ENCODE data around the gene DPY19L3.

Gene DPY19L3

DNA sequence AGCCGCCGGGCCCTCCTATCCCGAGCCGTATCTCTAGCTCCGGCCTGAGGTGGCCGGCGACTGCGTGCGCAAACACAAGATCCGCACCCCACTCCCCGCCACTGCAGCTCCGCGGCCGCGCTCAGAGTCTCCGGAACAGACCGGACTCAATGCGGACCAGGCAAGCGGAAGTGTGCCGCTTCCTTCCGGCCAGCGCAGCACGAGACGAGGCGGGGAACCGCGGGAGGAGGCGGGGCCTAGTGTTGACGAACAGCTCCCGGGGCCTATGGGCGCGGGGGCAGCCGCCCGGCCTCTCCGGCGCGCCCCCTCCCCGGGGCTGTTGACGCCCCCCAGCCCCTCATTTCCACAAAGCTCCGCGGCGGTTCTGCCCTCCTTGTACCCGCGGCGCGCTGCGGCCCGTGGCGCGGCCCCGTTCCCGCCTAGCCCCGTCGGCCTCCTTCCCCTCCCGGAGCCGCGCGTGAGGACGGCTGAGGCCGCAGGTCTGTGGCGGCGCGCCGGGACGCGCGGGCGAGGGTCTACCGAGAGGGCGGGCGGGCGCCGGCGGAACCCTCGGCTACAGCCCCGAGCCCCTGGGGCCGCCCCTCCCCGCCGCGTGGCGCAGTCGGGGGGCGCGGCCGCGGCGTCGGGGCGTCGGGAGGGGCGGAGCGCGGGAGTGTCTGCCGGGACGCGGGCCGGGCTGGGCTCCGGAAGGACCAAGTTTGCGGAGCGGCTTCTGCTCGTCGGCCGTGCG, at the start of gene DPY19L3:
Gene DPY19L3, plus strand, starts transcription at position 340 of the 730 bp plus-strand sequence. CDS start 2,484 bp downstream, outside the sequence.
- peak within 1 kb of the TSS; percentile 76 to 85 for H3K4me3 ChIP-seq (ENCODE audit: low read length in 2 of 2)
- H3K27ac ChIP-seq (ENCODE audit: low read length), result peak within 1 kb of the TSS; percentile 93
- H3K27me3 ChIP-seq (ENCODE audit: control insufficient read depth in 1 of 2, insufficient read depth in 2 of 2, low read length in 2 of 2), result no peaks in the 10 kb centered on the region
- peak within 1 kb of the TSS; percentile 90 to 96 for H3K9ac ChIP-seq (ENCODE audit: low read length in 2 of 2)
- no peaks in the 10 kb centered on the region for H3K36me3 ChIP-seq (ENCODE audit: control insufficient read depth in 2 of 2, insufficient read depth in 2 of 2, low read length in 2 of 2)
- peaks cover 10% of the 10 kb centered on the region for H3K4me1 ChIP-seq (ENCODE audit: control insufficient read depth, insufficient read depth, low read length)
- no peaks in the 10 kb centered on the region for H3K9me3 ChIP-seq (ENCODE audit: control insufficient read depth in 2 of 2, low read length in 2 of 2)

DNA sequence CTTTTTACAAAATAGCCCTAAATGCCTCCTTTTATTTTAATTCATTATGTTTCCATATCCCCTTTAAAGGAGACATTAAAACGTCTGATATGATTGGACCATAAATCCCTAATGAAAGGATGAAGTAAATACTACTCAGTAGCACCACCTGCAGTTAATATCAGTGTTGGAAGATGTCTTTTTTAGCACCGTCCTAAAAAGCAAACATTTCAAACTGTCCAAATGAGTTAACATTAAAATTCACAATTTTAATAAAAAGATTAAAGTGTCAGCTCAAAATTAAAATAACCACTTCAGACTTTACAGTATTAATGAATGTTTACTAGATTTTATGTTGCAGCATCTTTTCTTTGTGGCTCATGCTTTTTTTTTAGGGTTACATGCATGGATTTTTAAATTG, 47.9 kb upstream of the DPY19L3 start:
- no peaks in the 10 kb centered on the region for H3K9me3 ChIP-seq (ENCODE audit: control insufficient read depth in 2 of 2, low read length in 2 of 2)
- no peak overlapping the region for H3K9ac ChIP-seq (ENCODE audit: low read length in 2 of 2)
- no peak overlapping the region for H3K27ac ChIP-seq (ENCODE audit: low read length)
- H3K36me3 ChIP-seq (ENCODE audit: control insufficient read depth in 2 of 2, insufficient read depth in 2 of 2, low read length in 2 of 2), result peaks cover 35 to 62% of the 10 kb centered on the region in 2 donors
- H3K27me3 ChIP-seq (ENCODE audit: control insufficient read depth in 1 of 2, insufficient read depth in 2 of 2, low read length in 2 of 2), result no peaks in the 10 kb centered on the region
- H3K4me3 ChIP-seq (ENCODE audit: low read length in 2 of 2), result no peak overlapping the region
- no peaks in the 10 kb centered on the region for H3K4me1 ChIP-seq (ENCODE audit: control insufficient read depth, insufficient read depth, low read length)

- no peaks in the 10 kb centered on the region for H3K27me3 ChIP-seq (ENCODE audit: control insufficient read depth in 1 of 2, insufficient read depth in 2 of 2, low read length in 2 of 2)
- H3K27ac ChIP-seq (ENCODE audit: low read length), result no peak overlapping the region
- peaks cover 32 to 62% of the 10 kb centered on the region in 2 donors for H3K36me3 ChIP-seq (ENCODE audit: control insufficient read depth in 2 of 2, insufficient read depth in 2 of 2, low read length in 2 of 2)
- no peak overlapping the region for H3K4me3 ChIP-seq (ENCODE audit: low read length in 2 of 2)
- peaks cover 2% of the 10 kb centered on the region for H3K4me1 ChIP-seq (ENCODE audit: control insufficient read depth, insufficient read depth, low read length)
- no peak overlapping the region for H3K9ac ChIP-seq (ENCODE audit: low read length in 2 of 2)
- H3K9me3 ChIP-seq (ENCODE audit: control insufficient read depth in 2 of 2, low read length in 2 of 2), result no peaks in the 10 kb centered on the region
These were observed 47.2 kb upstream of the DPY19L3 start for GRCh38 chr19:32358321-32358720.

- H3K36me3 ChIP-seq (ENCODE audit: control insufficient read depth in 2 of 2, insufficient read depth in 2 of 2, low read length in 2 of 2), result peaks cover 22 to 50% of the 10 kb centered on the region in 2 donors
- H3K27me3 ChIP-seq (ENCODE audit: control insufficient read depth in 1 of 2, insufficient read depth in 2 of 2, low read length in 2 of 2), result no peaks in the 10 kb centered on the region
- H3K4me3 ChIP-seq (ENCODE audit: low read length in 2 of 2), result no peak overlapping the region
- no peak overlapping the region for H3K27ac ChIP-seq (ENCODE audit: low read length)
- H3K9ac ChIP-seq (ENCODE audit: low read length in 2 of 2), result no peak overlapping the region
- peaks cover 9% of the 10 kb centered on the region for H3K4me1 ChIP-seq (ENCODE audit: control insufficient read depth, insufficient read depth, low read length)
- H3K9me3 ChIP-seq (ENCODE audit: control insufficient read depth in 2 of 2, low read length in 2 of 2), result no peaks in the 10 kb centered on the region
These were observed 46.0 kb upstream of the DPY19L3 start for GRCh38 chr19:32359581-32359980.

- Histone ChIP-seq H3K4me3 (ENCODE audit: low read length in 2 of 2) (no peak overlapping the region), H3K27me3 (ENCODE audit: control insufficient read depth in 1 of 2, insufficient read depth in 2 of 2, low read length in 2 of 2) (no peaks in the 10 kb centered on the region), H3K4me1 (ENCODE audit: control insufficient read depth, insufficient read depth, low read length) (peaks cover 9% of the 10 kb centered on the region), H3K27ac (ENCODE audit: low read length) (no peak overlapping the region), H3K9me3 (ENCODE audit: control insufficient read depth in 2 of 2, low read length in 2 of 2) (no peaks in the 10 kb centered on the region), H3K36me3 (ENCODE audit: control insufficient read depth in 2 of 2, insufficient read depth in 2 of 2, low read length in 2 of 2) (peaks cover 21 to 39% of the 10 kb centered on the region in 2 donors), H3K9ac (ENCODE audit: low read length in 2 of 2) (no peak overlapping the region)
These were observed 43.8 kb upstream of the DPY19L3 start for GRCh38 chr19:32361574-32362317.

GRCh38 chr19:32362318-32362691, 43.3 kb upstream of the DPY19L3 start:
- Histone ChIP-seq H3K9me3 (ENCODE audit: control insufficient read depth in 2 of 2, low read length in 2 of 2) (no peaks in the 10 kb centered on the region), H3K36me3 (ENCODE audit: control insufficient read depth in 2 of 2, insufficient read depth in 2 of 2, low read length in 2 of 2) (peaks cover 24 to 34% of the 10 kb centered on the region in 2 donors), H3K27me3 (ENCODE audit: control insufficient read depth in 1 of 2, insufficient read depth in 2 of 2, low read length in 2 of 2) (no peaks in the 10 kb centered on the region), H3K9ac (ENCODE audit: low read length in 2 of 2) (no peak overlapping the region), H3K4me3 (ENCODE audit: low read length in 2 of 2) (no peak overlapping the region), H3K27ac (ENCODE audit: low read length) (no peak overlapping the region), H3K4me1 (ENCODE audit: control insufficient read depth, insufficient read depth, low read length) (peaks cover 9% of the 10 kb centered on the region)

DNA sequence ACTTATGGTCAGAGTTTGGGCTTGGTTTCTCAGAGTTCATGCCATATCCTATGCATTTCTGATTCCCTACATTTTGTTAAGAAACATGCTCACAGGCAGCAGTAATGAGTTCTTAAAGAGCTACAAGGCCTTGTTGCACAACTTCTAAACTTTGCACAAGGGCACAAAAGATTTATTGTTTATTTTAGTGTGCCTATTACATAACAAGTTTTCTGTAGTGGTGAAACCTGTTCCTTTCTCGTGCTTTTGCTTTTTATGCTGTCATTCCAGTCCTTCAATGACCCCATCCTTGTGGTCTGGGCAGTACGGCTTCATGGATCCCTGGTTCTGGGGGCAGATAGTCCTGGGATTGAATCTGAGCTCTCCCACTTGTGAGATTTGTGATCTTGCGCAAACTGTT, 42.4 kb upstream of the DPY19L3 start:
- no peaks in the 10 kb centered on the region for H3K9me3 ChIP-seq (ENCODE audit: control insufficient read depth in 2 of 2, low read length in 2 of 2)

DNA sequence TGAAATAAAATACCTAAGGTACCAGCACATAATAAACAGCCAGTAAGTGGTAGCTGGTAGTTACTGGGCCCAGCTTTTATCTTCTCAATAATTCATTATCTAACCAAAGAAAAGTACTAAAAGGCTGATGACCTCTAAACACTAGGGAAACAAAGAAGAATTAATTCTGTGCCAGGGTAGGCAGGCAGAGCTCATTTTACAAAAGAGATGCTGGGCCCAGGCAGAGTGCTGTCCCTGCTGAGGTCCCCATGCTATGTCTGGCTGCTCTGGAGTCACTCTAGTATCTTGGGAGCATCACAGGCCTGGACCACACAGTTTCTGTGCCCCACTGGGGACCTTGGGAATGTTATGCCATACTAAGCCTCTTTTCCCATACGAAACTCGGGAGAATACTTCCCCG, 41.9 kb upstream of the DPY19L3 start:
- Histone ChIP-seq H3K4me1 (ENCODE audit: control insufficient read depth, insufficient read depth, low read length) (peaks cover 13% of the 10 kb centered on the region), H3K36me3 (ENCODE audit: control insufficient read depth in 2 of 2, insufficient read depth in 2 of 2, low read length in 2 of 2) (peaks cover 19 to 23% of the 10 kb centered on the region in 2 donors), H3K27ac (ENCODE audit: low read length) (no peak overlapping the region), H3K27me3 (ENCODE audit: control insufficient read depth in 1 of 2, insufficient read depth in 2 of 2, low read length in 2 of 2) (no peaks in the 10 kb centered on the region), H3K9me3 (ENCODE audit: control insufficient read depth in 2 of 2, low read length in 2 of 2) (no peaks in the 10 kb centered on the region), H3K9ac (ENCODE audit: low read length in 2 of 2) (peak overlapping the region in 1 of 2 donors; percentile 23), H3K4me3 (ENCODE audit: low read length in 2 of 2) (no peak overlapping the region)

More for the DNA sequence above, 42.4 kb upstream of the DPY19L3 start:
- peak overlapping the region in 1 of 2 donors; percentile 23 for H3K9ac ChIP-seq (ENCODE audit: low read length in 2 of 2)
- no peak overlapping the region for H3K4me3 ChIP-seq (ENCODE audit: low read length in 2 of 2)
- no peaks in the 10 kb centered on the region for H3K27me3 ChIP-seq (ENCODE audit: control insufficient read depth in 1 of 2, insufficient read depth in 2 of 2, low read length in 2 of 2)
- no peak overlapping the region for H3K27ac ChIP-seq (ENCODE audit: low read length)
- H3K4me1 ChIP-seq (ENCODE audit: control insufficient read depth, insufficient read depth, low read length), result peaks cover 13% of the 10 kb centered on the region
- peaks cover 24 to 28% of the 10 kb centered on the region in 2 donors for H3K36me3 ChIP-seq (ENCODE audit: control insufficient read depth in 2 of 2, insufficient read depth in 2 of 2, low read length in 2 of 2)

- no peak overlapping the region for H3K27ac ChIP-seq (ENCODE audit: low read length)
- H3K4me3 ChIP-seq (ENCODE audit: low read length in 2 of 2), result no peak overlapping the region
- no peaks in the 10 kb centered on the region for H3K9me3 ChIP-seq (ENCODE audit: control insufficient read depth in 2 of 2, low read length in 2 of 2)
- H3K9ac ChIP-seq (ENCODE audit: low read length in 2 of 2), result no peak overlapping the region
- no peaks in the 10 kb centered on the region for H3K27me3 ChIP-seq (ENCODE audit: control insufficient read depth in 1 of 2, insufficient read depth in 2 of 2, low read length in 2 of 2)
- peaks cover 13% of the 10 kb centered on the region for H3K4me1 ChIP-seq (ENCODE audit: control insufficient read depth, insufficient read depth, low read length)
- peaks cover 18 to 21% of the 10 kb centered on the region in 2 donors for H3K36me3 ChIP-seq (ENCODE audit: control insufficient read depth in 2 of 2, insufficient read depth in 2 of 2, low read length in 2 of 2)
These were observed 41.5 kb upstream of the DPY19L3 start for GRCh38 chr19:32364040-32364439.

- no peak overlapping the region for H3K27ac ChIP-seq (ENCODE audit: low read length)
- H3K36me3 ChIP-seq (ENCODE audit: control insufficient read depth in 2 of 2, insufficient read depth in 2 of 2, low read length in 2 of 2), result peaks cover 14 to 17% of the 10 kb centered on the region in 2 donors
- peaks cover 13% of the 10 kb centered on the region for H3K4me1 ChIP-seq (ENCODE audit: control insufficient read depth, insufficient read depth, low read length)
These were observed 38.5 kb upstream of the DPY19L3 start for GRCh38 chr19:32367063-32367462.

More at GRCh38 chr19:32367063-32367462, 38.5 kb upstream of the DPY19L3 start:
- Histone ChIP-seq H3K4me3 (ENCODE audit: low read length in 2 of 2) (no peak overlapping the region), H3K9ac (ENCODE audit: low read length in 2 of 2) (no peak overlapping the region), H3K9me3 (ENCODE audit: control insufficient read depth in 2 of 2, low read length in 2 of 2) (no peaks in the 10 kb centered on the region), H3K27me3 (ENCODE audit: control insufficient read depth in 1 of 2, insufficient read depth in 2 of 2, low read length in 2 of 2) (no peaks in the 10 kb centered on the region)
